Stimulated activated CD8-positive, alpha-beta memory T cell treated with anti-CD3 and anti-CD28 coated beads, Interleukin-7, amount 100 ng/mL, for 4 hours (primary cell): ENCODE data around the gene ITFG2.

ENCODE experiments used
- DNase-seq, 2 donors: peaks; one replicate each; pipeline ENCODE4 v3.0.0-alpha.2; 2020; ENCODE audit warnings: low read depth in 2 of 2

ITFG2 gene

DNA sequence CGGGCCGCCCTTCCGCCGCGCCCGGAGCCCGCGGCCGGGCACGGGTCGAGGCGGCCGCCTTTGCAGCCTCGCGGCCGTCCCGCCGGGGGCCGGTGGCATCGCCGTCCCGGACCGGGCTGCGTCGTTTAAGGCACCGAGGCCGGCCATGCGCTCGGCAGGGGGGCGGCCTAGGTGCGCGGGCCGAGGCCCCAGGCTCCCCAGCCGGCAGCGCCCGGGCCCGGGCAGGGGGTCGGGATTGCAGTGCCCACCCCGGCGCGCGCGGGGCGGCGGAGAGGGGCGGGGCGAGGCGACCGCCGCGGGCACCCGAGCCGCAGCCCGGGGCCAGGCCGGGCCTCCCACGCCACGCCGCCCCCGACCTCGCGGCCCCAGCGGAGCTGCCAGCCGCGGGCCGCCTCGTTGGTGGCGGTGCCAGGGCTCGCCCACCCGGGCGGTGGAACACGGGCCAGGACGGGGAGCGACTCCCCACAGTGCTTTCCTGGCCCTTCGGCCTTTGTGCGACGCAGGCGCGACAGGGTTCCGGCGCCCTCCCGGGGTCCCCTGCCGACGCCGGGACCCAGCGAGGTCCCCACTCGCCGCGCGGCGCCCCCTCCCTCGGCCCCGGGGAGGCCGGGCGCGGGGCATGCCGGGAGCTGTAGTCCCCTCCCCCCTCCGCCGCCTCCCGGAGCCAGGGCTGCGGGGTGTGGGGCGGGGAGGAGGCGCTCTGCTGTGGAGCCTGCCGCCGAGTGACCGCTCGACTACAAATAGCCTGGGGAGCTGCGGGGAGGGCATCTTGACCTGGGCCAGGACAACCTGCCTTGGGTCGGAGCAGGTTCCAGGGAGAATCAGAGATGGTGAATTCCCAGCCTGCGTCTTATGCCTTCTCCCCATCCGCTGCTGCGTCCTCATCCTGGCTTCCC is 16.9 kb upstream of the ITFG2 start:
- peak; percentile 22 to 69 for DNase-seq

DNA sequence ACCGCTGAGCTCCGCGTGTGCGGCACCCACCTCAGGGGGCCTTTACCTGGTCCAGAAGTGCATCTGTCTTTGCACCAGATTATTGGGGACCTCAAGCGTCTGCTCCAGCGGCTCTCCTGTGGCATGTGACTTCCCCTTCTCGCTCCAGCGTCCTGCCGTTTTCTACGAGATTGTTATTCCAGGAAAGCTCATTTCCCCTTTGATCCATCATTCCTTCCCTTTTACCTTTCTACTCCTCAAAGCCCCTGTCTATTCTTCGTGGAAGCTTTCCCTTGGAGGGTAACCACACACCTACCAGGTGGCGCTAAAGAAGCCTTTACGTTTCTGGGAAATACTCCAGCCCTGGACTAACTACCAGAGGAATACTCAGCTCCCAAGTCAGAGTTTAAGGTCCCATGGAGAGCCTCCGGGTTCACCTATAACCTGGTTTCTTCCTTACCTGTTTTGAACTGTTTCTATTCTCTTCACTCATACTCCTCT is 16.2 kb upstream of the ITFG2 start:
- DNase-seq: no peak

DNA sequence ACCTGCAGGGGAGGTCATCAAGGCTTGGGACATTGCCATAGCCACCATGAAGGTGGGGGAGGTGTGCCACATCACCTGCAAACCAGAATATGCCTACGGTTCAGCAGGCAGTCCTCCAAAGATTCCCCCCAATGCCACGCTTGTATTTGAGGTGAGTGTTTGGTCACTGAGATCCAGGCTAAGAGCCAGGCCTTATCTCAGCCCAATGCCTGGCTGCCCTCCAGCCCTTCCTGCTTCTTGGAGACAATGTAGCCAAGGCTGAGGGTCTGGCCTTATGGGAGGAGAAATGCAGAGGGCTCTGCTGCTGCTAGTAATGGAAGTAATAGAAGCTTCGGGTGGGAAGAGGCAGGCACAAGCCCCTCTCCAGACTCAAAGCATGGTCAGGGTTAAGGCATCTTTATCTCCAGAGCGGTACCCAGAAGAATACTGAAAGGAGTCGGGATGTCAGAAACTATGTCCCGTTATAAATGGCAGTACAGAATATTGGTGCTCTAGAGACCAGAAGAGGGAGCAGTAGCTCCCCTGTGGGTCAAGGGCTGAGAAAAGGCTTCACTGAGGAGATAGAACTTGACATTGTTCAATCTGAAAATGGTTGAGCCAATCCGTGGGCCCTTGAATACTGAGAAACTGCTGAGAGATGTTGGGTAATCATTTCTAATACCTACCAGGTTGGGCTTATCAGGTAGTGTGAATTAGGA is 14.6 kb upstream of the ITFG2 start:
- no peak for DNase-seq

DNA sequence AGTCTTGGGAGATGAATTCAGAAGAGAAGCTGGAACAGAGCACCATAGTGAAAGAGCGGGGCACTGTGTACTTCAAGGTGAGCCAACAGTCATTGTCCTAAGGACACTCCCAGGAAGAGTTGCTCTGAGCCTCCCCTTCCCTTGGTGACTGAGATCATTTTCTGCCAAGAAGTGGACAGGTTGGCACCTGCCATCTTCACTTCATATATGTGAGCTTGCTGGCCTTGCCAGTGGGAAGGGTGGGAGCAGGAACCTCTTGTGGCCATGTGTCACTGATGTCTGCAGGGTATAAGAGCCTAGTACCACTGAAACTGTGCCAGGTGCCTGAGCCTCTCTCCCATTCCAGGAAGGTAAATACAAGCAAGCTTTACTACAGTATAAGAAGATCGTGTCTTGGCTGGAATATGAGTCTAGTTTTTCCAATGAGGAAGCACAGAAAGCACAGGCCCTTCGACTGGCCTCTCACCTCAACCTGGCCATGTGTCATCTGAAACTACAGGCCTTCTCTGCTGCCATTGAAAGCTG is 12.4 kb upstream of the ITFG2 start:
- DNase-seq: no peak

DNA sequence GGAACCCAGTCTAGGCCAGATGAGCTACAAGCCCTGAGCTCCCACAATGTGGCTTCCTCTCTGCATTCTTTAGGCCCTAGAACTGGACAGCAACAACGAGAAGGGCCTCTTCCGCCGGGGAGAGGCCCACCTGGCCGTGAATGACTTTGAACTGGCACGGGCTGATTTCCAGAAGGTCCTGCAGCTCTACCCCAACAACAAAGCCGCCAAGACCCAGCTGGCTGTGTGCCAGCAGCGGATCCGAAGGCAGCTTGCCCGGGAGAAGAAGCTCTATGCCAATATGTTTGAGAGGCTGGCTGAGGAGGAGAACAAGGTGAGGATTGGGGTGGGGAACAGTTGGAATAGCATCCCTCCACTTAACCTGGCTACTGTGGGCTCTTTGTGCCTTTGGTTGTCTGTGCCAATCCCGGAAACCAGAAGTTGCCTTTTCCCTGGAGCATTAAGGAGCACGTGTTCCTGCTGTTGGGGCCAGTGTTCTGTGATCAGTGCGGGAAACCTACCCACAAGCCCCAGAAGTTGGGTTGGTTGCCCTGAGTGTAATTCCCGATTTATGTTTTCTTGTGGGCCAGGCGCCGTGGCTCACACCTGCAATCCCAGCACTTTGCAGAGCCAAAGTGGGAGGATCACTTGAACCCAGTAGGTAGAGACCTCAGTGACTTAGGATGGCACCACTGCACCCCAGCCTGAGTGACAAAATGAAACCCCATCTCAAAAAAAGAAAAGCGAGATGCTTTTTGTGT is 11.3 kb upstream of the ITFG2 start:
- DNase-seq: no peak

DNA sequence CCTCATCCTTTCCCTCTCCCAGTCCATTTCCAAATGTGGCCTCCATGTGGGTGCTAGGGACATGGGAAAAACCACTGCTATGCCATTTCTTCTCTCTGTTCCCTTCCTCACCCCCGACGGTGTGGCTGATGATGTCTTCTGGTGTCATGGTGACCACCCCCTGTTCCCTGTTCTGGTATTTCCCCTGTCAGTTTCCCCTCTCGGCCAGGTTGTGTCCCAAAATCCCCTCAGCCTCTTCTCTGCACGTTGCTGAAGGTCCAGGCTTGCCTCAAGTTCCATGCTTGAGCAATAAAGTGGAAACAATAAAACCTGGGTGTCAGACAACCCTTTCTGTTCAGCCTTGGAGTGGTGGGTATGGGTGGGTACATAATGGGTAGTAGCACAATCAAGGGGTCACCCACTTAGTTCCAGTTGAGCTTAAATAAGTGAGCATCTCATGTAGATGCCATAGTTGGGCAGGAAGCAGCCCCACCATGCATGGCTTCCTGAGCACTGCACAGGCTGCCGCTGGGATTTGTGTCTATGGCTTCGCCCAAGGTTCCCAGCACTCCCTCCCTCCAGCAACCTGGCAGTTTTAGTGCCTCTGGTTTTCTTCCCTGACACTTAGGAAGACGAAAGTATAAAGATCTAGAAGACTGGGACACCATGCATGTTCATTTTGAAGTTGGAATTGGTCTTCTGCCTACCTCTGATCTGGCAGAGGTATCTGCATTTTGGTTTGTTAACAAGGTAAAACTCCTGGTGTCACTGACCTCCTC is 8.7 kb upstream of the ITFG2 start:
- no peak for DNase-seq

DNA sequence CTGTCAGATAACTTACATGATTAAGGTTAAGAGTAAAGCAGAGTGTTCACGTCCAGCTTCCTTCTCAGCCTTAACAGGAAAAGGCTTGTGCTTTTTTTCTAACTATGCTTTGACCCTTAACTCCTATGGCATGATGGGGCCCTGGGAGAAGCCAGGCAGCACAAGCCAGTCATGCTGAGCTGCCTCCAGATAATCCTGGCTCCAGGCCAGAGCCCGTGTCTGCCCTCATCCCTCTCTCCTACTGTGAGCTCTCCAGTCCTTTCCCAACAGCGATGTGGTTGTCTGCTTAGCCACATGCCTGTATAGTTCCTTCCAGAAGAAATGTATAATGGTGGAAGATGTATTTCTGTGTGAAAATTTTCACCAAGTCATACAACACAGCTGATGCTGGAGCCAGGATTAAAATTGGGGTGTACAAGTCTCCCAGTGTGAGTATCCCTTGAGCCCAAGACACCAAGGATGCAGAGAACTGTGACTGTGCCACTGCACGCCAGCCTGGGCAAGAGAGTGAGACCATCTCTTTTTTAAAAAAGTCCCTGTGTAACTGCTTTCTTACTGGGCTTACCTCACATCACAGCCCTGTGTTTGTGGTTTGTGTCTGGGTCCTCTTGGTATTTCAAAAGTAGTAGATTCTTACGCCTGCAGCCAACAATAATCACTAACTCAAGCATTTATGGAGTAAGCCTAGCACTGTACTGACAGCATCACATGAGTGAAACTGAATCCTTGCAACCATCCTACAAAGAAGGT is 7.9 kb upstream of the ITFG2 start:
- no peak for DNase-seq

DNA sequence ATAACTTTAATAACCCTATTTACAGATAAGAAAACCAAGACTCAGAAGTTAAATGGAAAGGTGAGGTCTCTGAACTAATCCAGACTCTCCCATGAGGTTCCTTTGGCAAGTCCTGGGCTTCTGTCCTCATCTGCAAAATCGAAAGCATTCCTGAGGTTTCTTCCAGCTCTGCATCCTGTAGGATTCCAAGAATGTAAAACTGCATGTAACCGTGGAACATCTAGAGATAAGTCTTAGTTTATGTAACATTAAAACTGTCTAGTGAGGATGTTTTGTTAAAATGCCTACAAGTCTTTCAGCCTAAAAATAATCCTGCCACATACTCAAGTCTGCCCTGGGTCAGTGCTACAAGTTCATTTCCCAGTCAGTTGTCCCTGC is 7.3 kb upstream of the ITFG2 start:
- no peak for DNase-seq

DNA sequence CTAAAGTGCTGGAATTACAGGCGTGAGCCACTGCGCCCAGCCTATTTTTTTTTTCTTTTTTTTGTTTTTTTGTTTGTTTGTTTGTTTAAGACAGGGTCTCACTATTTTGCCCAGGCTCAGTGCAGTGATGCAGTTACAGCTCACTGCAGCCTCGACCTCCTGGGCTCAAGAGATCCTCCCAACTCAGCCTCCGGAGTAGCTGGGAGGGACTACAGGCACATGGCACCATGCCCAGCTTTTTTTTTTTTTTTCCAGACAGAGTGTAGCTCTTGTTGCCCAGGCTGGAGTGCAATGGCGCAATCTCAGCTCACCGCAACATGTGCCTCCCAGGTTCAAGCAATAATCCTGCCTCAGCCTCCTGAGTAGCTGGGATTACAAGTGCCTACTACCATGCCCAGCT is 5.8 kb upstream of the ITFG2 start:
- DNase-seq: no peak

DNA sequence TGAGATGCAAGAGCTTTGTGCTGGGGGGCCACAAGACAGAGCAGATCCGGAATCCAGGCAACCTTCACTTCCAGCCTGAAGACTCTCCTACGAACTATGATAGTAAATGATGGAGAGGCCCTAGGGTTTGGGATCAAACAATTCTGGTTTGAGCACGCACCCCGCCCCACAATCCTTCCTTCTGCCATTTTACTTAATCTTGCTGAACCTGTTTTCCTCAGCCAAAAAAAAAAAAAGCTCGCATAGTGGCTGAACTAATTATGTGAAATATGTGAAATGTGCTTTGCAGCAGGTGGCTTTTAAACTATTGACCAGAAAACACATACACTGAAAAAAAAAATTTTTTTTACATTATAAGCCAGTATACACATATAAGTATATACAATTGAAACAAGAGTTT is 667 bp upstream of the ITFG2 start:
- DNase-seq: no peak

DNA sequence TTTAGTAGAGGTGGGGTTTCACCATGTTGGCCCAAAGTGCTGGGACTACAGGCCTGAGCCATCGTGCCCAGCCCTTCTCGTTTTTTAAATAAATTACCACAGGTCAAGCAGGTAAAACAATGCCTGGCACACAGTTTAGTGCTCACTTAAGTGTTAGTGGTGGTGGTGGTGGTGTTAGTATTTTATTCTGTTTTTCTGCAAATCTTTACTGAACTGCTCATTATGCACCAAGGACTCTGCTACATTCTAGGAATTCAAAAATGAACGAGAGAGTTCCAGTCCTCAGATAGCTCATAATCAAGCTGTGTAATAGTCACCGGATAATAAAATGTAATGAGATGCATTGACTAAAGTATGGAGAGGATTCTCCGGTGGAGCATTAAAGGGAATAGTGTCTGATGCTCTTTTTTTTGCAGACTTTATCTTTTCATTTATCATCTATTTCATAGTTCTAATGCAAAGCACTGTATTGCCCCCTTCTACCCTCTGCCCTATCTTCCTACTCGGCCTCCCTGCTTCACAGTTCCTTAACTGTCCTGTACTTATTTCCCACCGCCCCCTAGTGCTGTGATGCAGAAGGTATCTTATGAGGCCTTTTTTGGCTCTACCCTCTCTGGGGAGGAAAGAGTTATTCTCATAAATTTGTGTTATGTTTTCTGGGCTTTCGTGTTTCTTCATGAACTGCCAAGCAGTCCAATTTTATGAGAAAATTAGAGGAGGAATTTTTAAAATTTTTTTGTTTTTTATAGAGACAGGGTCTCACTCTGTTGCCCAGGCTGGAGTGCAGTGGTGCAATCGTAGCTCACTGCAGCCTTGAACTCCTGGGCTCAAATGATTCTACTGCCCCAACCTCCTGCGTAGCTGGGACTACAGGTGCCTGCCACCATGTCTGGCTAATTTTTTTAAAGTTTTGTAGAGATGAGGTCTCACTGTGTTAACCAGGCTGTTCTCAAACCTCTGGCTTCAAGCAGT is 1.0 kb downstream of the ITFG2 start:
- no peak for DNase-seq

DNA sequence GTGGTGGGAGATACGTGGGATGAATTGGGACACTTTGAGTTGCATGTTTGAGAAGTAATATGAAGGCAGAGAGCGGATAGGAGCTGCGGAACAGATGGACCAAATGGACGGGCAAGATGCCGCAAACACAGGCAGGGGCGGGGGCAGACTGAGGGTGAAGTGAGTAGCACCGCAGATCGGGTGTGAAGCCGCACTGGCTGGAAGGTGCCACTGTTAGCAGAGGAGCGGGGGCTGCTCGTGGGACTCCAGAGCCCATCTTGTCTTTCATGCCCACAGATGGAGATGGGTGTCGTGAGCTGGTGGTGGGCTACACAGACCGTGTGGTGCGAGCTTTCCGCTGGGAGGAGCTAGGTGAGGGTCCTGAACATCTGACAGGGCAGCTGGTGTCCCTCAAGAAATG is 7.3 kb downstream of the ITFG2 start:
- DNase-seq: no peak

DNA sequence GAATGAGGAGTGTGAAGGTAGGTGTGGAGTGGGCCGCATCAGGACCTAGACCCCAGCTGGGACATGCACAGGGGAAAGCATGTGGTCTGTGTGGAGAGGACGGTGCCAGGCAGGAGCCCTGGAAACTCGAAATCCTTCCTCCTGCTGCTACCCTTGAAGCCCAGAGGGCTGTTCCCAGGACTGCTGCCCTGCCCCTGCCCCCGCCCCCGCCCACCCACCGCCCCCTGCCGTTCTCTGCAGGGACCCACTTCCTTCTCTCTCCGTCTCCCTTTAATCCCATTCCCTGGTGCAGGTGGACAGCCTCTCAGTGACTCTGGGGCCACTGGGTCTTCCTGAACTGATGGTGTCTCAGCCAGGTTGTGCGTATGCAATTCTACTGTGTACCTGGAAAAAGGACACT is 8.0 kb downstream of the ITFG2 start:
- DNase-seq: no peak

DNA sequence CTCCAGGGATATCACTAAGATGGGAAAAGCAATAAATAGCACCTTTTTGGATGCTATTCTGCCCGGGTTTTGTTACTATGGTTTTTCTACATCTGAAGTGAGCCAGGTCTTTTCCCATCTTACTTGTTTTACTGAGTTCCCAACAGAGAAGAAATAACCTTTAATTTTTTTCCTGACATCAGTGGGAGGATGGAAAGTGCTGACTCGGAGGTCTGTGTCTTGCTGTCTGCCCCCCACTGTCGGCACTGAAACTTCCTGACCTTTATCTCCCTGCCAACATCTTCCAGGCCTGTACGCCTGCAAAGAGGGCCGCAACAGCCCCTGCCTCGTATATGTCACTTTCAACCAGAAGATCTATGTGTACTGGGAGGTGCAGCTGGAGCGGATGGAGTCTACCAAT is 11.0 kb downstream of the ITFG2 start:
- no peak for DNase-seq

DNA sequence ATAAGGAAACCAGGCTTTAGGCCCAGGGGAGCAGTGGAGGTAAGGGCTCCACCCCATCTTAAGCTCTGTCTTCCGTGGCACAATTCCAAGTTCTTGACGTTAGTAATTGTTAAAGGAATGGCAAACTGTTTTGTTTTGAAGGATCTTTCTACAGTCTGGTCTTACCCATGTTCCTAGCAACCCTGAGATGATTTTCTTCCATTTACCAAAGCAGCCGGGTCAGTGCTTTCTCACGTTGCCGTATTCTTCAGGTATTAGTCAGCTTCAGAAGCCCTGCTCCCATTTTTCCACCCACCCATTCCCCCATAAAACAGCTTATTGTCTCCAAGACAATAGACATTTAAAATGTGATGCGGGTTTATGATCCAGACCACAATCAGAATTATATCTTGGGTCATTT is 12.1 kb downstream of the ITFG2 start:
- no peak for DNase-seq

DNA sequence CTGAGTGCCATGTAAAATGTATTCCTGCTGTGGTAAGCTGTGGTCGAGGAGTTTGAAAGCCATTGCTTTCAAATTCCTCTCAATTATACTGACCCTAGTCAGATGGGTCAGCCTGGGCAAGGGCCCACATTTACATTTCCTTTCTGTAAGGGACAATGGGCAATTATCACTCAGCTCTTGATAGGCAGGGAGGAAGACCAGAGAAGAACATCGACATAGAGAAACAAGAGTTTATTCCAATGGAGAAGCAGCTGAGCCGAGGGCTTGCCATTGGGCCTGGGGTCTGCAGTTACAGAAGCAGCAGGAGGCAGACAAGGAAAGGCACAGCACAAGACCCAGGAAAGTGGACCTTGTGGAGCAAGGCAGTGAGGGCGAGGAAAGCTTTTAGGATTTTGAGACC is 12.7 kb downstream of the ITFG2 start:
- DNase-seq: no peak

DNA sequence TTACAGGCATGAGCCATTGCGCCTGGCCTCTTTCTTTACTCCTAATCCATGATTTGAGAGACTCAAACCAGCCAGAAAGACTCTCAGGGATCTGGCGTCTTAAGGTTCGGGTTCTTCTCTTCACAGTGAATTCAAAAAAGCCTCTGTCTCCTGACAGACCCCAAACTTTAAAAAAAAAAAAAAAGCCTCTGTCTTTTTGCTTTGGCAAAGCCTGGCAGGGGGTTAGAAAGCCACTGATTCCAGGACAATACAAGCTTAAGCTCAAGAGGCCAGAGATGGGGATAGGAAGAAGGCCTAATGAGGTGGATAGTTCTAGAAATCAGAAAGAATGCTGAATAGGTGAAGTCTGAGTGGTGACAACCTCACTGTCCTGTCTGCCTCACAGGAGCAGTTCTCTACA is 13.6 kb downstream of the ITFG2 start:
- DNase-seq: no peak

DNA sequence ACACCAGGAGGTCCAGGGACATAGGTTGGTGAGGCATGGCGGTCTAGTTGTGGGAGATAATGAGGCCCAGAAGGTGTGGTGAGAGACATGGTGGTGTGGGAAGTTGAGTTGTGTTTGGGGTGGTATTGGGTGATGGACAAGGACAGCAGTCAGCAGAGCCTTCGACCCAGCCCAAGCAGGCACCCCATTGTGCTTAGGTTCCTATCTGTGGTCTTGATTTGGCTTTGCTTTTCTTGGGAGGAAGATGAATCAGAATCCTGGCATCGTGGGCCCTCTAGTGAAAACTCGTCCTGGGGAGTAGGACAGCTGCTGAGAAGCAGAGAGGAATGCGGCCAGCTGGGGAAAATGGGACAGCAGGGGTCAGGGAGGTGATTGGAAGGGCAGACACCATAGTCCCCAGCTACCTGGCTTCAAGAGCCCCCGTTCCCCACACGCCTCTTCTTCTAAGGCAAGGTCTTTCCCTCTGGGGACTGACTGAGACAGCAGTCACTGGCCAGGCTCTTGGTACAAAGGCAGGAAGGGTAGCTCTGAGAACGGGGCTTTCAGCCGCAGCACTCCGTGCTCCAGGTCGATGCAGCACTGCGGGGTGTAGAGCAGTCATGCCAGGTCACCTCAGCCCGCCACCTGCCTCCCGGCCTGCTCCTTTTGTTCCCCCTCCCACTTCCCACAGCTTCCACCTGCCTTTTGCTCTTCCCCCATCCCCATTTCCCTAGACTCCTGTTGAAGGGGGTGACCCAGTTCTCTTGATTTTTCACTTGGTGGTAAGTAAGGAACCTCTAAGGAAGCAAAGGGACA is 14.4 kb downstream of the ITFG2 start:
- DNase-seq: no peak

DNA sequence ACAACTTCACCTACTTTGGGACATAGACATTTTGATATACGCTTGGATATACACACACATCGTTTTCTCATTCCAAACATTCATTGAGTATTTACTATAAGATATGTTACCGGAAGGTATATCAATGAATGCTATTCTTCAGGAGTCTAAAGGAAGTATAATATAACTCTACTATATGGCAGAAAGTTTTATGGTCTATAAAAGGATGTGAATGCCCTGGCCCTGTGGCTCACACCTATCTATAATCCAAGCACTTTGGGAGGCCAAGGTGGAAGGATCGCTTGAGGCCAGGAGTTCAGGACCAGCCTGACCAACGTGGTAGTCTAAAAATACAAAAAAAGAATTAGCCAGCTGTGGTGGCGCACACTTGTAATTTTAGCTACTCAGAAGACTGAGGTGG is 16.8 kb downstream of the ITFG2 start:
- DNase-seq: no peak
